ENCODE results near the gene NTM. TPM values are rescaled to one million over a fixed set of nuclear protein-coding genes. Genes with fewer than 3 reads are reported as not detected.

Gene NTM
- total and polyA plus RNA-seq, 2 of the 8 experiments (the other 6 are each of a cell fraction or from before 2014, with no cell fraction given): 13.4 to 20.0 TPM

DNA sequence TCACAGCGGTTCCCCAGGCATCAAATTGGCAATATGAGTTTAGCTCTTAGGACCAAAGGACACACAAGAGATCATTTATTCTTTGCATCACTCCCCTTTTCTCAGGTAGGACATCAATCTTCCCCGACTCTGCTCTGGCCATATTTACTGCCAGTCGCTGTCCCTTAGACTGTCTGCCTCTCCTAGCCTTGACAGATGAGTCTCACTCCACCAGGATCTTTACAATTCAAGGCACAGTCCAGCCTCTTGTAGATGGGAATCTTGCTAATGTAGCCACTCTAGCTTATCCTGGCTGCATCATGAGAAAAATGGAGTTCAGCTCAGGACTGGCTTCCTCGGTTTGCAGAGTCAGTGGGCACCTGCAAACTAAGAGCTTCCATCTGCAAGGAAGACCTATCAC is 915.2 kb downstream of the NTM start:
- Histone ChIP-seq H2BK120ac (replicated peaks; ENCODE audit: low read depth, low read length) (no peak overlapping the region), H3K14ac (ENCODE audit: insufficient read length) (no peak overlapping the region), H2BK20ac (ENCODE audit: low read length) (no peak overlapping the region), H3K18ac (ENCODE audit: extremely low read depth, low read length) (no peak overlapping the region), H4K91ac (replicated peaks; ENCODE audit: insufficient read length, low read length) (no peak overlapping the region), H3K4me3 (ENCODE audit: extremely low read depth in 1 of 4, insufficient read depth in 2 of 4, low read depth in 3 of 4, low read length in 4 of 4) (no peak overlapping the region), H2BK15ac (ENCODE audit: low read length) (no peak overlapping the region), H2AK5ac (ENCODE audit: low read depth, low read length) (no peak overlapping the region), H3K27me3 (replicated peaks in 1 of 4; ENCODE audit: control insufficient read depth in 3 of 4, extremely low read depth in 1 of 4, insufficient read depth in 3 of 4, low read length in 3 of 4) (no peaks in the 10 kb centered on the region; a peak in 1 of 7 replicates), H3K9ac (replicated peaks in 1 of 4; ENCODE audit: extremely low read depth in 1 of 4, low read depth in 3 of 4, low read length in 3 of 4) (no peak overlapping the region), H3K4ac (replicated peaks; ENCODE audit: insufficient read length, low read depth, low read length) (no peak overlapping the region), H2BK5ac (ENCODE audit: low read depth, low read length) (no peak overlapping the region), H3K27ac (ENCODE audit: low read depth, low read length) (no peak overlapping the region), H4K5ac (ENCODE audit: insufficient read length, low read depth, low read length) (no peak overlapping the region), H4K8ac (ENCODE audit: extremely low read depth, insufficient read depth, low read length) (no peak overlapping the region), H3K79me1 (ENCODE audit: low read depth, low read length) (no peaks in the 10 kb centered on the region), H3K36me3 (ENCODE audit: control insufficient read depth in 2 of 4, insufficient read depth in 4 of 4, low read length in 3 of 4) (no peaks in the 10 kb centered on the region), H3K4me1 (replicated peaks in 1 of 4; ENCODE audit: control insufficient read depth in 3 of 4, insufficient read depth in 4 of 4, low read length in 3 of 4) (peaks cover 2 to 12% (median 10%) of the 10 kb centered on the region in 4 experiments; a peak in 5 of 7 replicates), H2BK12ac (ENCODE audit: low read depth, low read length) (no peak overlapping the region), H3K23ac (ENCODE audit: insufficient read length) (no peak overlapping the region), H3K9me3 (ENCODE audit: insufficient read depth in 2 of 2, low read depth in 1 of 2, low read length in 1 of 2) (no peaks in the 10 kb centered on the region), H4K20me1 (replicated peaks in 1 of 2; ENCODE audit: control insufficient read depth in 1 of 2, insufficient read depth in 2 of 2, low read length in 2 of 2) (peaks cover 0 to 4% of the 10 kb centered on the region in 2 experiments), H2AFZ (ENCODE audit: low read length) (no peak overlapping the region), H3K56ac (replicated peaks; ENCODE audit: insufficient read length, low read depth, low read length) (no peak overlapping the region), H3K23me2 (ENCODE audit: low read depth, low read length) (no peaks in the 10 kb centered on the region), H3K79me2 (ENCODE audit: control insufficient read depth in 1 of 2, insufficient read depth in 2 of 2, low read length in 2 of 2) (no peaks in the 10 kb centered on the region), H3K4me2 (ENCODE audit: insufficient read depth in 1 of 2, low read depth in 2 of 2, low read length in 2 of 2) (no peak overlapping the region)
- DNase-seq (ENCODE audit: low read depth in 1 of 2, low spot score in 2 of 2) (no peak), FAIRE-seq (no peak)
- ChIA-PET POLR2A (ENCODE audit: partially characterized antibody) (interaction anchor here (0.6 to 1.3 kb wide), 2 partner anchors 9 to 1737 kb away, joined by 3 to 4 read pairs; no protein-coding TSS in a partner anchor), CTCF (ENCODE audit: partially characterized antibody) (interaction anchor here (1.2 to 13.6 kb wide), 3 partner anchors 14 to 27 kb away, joined by 4 to 122 read pairs (median 10); no protein-coding TSS in a partner anchor)
- 93% methylated on average over 4 of the region's 4 CpGs; no CpG with 5 or more reads in 1 of the 2 experiments for WGBS, 2 experiments (ENCODE audit: extremely low coverage in 1 of 2, insufficient coverage in 1 of 2, insufficient read length in 1 of 2, insufficient replicate concordance in 2 of 2, low coverage in 1 of 2, low lambda C conversion rate in 2 of 2, missing lambda C conversion rate in 1 of 2)
- TF ChIP-seq KDM5A (IDR thresholded peaks at IDR 0.05; ENCODE audit: low read length) (no peak), RXRA (IDR thresholded peaks at IDR 0.05; ENCODE audit: insufficient read depth, low read depth, low read length) (no peak), TCF12 (IDR thresholded peaks at IDR 0.05; ENCODE audit: low read depth, low read length) (no peak), SIRT6 (IDR thresholded peaks at IDR 0.05; ENCODE audit: low read length) (no peak), NANOG (IDR thresholded peaks at IDR 0.05; ENCODE audit: insufficient read depth, low read depth, low read length, poor library complexity, severe bottlenecking) (no peak), RNF2 (IDR thresholded peaks at IDR 0.05; ENCODE audit: borderline replicate concordance, low read depth, low read length, missing control alignments, poor library complexity, severe bottlenecking) (no peak), SRF (IDR thresholded peaks at IDR 0.05; ENCODE audit: low read depth, low read length) (no peak), RFX5 (IDR thresholded peaks at IDR 0.05; ENCODE audit: borderline replicate concordance, low read depth, low read length) (no peak), CREB1 (IDR thresholded peaks at IDR 0.05) (no peak), JUND (IDR thresholded peaks at IDR 0.05; ENCODE audit: low read length) (no peak), ATF2 (IDR thresholded peaks at IDR 0.05; ENCODE audit: low read length) (no peak), KDM4A (IDR thresholded peaks at IDR 0.05; ENCODE audit: low read depth, low read length, severe bottlenecking) (no peak), POLR2A (IDR thresholded peaks at IDR 0.05; ENCODE audit: control extremely low read depth in 1 of 2, low read depth in 2 of 2, low read length in 2 of 2) (no peak)
